SHP77 treated with DMSO at 0.1 percent for 48 hours (cell line): ENCODE results near the gene GRID1.
"Not testable (repeated sequence)": the region's sequence is repeated elsewhere in the genome, so short reads cannot be mapped to it uniquely, and the experiment has no call there.

ENCODE experiments used
- DNase-seq: peaks from one replicate; lab custom pipeline; 2025; lab: John Stamatoyannopoulos, UW

Gene GRID1

GRCh38 chr10:86391986-86392722 lies 25.6 kb upstream of the GRID1 start:
- DNase-seq = no peak

DNA sequence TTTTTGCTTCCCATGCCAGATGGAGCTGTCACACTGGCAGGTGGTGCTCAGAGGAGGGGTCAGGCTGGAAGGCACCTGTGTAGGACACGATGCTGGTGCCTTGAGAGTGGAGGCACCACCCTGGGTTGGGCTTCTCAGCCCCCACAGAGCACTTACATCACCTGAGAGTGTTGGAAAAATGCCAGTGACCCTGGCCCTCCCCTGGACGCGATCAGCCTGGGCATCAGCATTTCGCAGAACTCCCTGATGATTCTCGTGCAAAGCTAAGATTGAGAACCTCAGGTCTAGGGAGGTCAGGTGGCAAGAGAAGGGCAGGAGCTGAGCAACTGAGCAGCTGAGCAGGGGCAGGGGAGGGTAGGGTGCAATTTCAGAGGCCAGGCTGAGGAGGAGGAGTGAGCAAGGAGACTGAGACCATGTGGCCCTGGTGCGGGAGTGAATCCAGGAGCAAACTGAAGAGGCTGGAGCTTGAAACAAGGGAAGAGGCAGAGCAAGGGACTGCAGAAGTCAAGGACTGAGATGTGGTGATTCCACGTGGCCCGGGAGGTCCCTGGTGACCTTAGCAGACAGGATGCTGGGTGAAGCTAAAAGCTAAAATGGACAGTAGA lies 24.7 kb upstream of the GRID1 start:
- DNase-seq = no peak

GRCh38 chr10:86390337-86391120 lies 23.9 kb upstream of the GRID1 start:
- no peak for DNase-seq

DNA sequence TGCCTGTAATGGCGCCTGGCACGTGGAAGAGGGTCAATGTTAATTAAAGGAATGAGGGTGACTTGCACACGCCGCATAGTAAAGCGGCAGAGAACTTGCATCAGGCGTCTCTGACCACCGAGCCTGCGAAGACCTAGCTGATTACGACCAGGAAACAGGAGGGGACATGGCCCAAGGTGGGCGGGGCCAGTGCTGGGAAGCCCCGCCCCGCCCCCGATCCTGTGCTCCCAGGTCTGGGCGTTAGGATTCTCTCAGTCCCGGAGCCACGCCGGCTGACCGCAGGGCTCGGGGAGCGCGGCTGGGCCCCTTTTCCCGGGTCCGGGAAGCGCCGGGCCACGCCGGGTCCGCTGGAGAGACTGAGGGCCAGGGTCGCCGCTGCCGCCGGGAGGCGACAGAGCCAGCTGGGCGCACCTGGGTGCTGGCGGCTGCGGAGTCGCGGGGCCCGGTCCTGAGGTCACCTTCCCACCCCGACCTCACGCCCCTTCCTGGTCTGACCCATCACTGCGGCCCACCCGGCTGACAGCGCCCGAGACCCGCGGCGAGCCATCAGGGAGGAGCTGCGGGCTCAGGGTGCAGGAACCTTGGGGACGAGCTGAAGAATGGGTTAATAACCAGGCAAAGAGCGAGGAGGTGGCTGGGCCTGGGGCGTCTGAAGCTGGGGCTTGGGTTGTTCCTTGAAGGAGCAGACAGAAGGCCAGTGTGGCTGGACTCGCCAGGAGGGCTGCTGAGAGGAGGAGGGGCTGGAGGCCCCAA lies 23.0 kb upstream of the GRID1 start:
- no peak for DNase-seq

GRCh38 chr10:86389109-86389440 lies 22.5 kb upstream of the GRID1 start:
- DNase-seq = not testable (repeated sequence)

DNA sequence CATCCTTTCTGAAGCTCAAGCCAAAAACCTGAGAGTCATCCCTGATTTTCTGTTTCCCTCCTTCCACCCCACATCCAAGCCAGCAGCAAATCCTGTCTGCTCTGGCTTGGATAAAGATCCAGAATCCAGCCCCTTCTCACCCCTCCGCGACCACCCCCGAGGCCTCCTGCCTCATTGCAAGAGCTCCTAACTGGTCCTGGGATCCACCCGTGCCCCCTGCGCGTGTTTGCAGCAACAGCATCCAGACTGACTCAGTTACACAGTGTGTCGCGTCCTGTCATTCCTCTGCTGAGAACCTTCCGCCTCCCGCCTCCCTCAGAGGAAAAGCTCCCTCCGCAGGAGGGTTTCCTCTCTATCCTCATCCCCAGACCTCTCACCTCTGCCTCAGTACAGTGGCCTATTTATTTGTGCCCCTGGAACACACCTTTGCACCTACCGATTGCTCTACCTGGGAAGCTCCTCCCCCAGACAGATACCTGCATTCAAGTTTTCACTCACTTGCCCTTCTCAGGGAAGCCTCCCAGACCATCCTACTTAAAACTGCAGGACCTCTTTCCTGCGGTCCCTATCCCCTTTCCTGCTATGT lies 21.6 kb upstream of the GRID1 start:
- DNase-seq = no peak

- DNase-seq = no peak
These were observed 20.7 kb upstream of the GRID1 start for GRCh38 chr10:86387178-86387794.

- DNase-seq = no peak
These were observed 19.2 kb upstream of the GRID1 start for GRCh38 chr10:86385806-86386205.

DNA sequence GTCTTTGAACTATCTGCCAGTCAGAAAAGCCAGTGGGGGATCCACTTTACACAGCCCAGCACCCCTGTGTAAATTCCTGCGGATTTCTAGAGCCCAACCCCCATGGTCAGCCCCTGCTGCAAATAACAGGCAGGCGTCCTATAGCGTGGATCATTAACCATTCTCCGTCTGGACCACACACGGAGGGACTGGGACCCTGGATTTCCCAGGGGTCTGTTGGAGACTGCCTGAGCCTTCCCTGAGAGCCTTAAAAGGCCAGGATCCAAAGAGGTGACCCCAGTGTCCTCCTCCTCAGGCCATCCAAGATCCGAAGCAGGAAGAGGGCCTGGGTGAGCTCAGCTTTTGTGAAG lies 11.2 kb upstream of the GRID1 start:
- no peak for DNase-seq

DNA sequence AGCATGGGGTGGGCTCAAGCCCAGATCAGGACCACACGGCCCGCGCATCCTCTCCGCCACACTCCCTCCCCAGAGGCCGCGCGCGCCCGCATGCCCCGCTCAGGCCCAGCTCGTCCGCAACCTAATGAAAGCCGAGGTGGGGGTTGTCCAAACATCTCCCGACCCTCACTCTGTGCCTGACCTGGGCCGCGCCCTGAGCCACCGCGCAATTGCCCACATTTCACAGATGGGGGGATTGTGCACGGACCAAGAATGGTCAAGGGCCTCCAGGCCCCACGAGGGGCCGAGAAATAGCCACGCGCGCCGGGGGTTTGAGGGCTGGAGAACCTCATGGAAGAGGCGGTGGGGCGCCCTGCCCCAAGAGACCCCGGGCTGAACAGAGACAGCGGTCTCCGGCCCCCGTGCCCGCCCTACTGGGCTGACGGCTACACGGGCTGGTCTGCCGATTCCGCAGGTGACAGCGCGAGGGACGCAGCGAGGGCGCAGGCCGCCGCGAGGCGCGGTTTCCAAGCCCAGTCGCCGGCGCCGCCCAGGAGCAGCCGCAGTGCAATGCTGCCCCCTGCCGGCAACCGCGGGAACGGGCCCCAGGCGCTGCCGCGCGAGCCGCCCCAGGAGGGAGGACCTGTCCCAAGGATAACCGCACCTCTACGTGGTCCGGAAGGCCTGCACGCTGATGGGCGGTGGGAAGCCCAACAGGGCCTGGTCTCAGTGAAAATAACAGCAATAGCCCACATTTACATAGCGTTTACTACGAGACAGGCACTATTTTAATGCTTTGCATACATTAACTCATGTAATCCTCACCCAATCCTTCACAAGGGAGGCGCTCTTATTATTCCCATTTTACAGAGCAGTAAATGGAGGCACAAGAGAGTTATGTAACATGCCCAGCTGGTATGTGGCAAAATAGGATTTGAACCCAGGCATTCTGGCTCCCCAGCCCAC lies 10.5 kb upstream of the GRID1 start:
- peak; percentile 13 for DNase-seq

GRCh38 chr10:86376403-86376802 lies 9.8 kb upstream of the GRID1 start:
- DNase-seq = no peak

- no peak for DNase-seq
These were observed 8.6 kb upstream of the GRID1 start for GRCh38 chr10:86375204-86375603.

GRCh38 chr10:86374664-86375063 lies 8.1 kb upstream of the GRID1 start:
- no peak for DNase-seq

DNA sequence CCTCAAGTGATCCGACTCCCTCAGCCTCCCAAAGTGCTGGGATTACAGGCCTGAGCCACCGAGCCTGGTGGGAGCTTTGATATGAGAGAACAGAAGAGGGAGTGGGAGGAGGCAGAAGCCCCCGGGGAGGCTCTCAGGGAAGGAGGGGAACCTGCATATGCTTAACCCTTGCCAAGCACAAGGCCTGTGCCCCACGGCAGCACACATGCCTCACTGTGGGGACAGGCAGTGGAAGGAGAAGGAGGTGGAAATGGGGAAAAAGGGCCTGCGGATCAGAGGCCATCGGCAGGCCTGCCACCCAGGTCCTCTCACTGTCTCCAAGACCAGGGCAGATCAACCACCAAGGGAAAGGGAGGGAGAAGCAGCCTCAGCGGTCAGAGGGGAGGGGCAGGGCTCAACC lies 7.2 kb upstream of the GRID1 start:
- DNase-seq = no peak

- no peak for DNase-seq
These were observed 6.7 kb upstream of the GRID1 start for GRCh38 chr10:86373251-86373650.

DNA sequence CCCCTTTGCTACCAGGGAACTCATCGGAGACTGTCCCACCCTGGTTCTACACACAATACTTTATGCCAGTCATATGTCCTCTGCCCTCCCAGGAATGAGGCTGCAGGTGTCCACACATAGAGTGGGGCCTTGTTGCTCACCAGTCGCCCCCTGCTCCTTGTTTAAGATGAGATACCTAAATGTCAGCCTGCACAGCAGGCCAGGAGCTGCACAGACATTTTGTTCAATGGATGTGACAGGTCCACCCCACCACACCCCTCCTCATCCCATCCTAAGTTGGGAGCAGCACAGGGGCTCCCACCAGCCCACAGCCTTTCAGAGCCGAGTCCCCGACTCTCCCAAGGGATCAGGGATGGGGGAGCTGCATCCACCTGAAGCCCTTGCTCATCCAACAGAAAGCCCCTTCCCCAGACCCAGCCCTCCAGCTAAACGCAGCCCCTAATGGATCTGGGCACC lies 6.2 kb upstream of the GRID1 start:
- no peak for DNase-seq

DNA sequence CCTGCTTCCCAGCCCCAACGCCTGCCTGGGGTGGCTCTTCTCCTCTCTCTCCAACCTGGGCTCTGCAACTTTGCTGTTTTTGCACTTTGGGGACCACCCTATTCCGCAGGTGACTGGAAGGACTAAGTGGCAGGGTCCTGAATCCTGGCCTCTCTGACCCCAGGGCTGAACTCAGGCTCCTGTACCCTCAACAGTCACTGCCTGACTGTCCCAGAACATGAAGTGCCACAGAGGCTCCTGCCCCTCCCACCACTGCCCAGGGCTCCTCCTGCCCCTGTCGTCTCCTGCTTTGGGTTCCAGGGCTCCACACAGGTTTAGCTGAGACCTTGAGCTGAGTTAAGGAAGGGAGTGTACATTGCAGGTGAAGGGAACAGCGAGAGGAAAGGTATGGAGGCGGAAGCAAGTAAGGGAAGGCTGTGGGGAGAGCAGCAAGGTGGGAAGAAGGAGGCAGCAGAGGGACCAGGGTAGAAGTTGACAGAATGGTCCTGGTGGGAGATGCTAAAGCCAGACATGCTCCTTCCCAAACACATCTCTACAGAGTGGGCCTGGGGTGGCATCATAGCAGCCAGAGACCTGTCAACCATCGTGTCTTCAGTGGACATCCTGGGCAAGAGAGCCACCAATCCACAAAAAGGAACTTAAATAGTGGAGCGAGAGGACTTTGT lies 5.7 kb upstream of the GRID1 start:
- no peak for DNase-seq

DNA sequence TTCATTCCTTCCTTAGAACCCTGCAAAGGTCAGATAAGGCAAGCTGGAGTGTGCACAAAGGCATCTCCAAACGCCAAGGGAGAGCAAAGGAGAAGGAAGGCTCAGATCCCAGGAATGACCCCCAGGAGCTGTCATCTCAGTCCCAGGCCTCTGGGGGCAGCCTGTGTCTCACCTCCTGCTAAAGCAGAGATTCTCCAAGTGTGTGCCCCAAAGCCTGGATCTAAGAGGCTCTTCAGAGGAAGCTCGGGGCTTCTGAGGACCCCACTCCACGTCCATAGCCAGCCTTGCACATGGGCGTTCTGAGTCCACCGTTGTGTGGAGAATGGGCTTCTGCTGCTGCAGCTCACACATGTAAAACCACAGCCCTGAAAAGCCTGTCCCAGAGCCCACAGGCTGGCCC lies 5.1 kb upstream of the GRID1 start:
- DNase-seq = no peak

DNA sequence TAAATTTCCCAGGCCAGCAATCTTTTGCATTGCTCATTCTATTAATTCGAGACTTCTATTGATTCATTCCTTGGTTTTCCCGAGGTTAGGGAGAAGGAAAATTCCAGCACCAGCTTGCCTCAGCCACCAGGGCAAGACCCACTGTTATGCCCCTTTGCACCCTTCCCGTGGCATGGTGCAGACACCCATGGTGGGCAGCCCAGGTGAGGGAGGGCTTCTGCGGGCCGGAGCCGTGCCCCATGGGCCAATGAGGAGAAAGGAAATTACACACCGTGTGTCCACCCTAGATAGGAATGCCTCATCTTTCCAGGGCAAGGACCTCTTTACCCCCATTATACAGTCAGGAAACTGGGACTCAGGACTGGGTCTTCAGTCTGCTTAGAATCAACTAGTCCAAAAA lies 4.5 kb upstream of the GRID1 start:
- no peak for DNase-seq

DNA sequence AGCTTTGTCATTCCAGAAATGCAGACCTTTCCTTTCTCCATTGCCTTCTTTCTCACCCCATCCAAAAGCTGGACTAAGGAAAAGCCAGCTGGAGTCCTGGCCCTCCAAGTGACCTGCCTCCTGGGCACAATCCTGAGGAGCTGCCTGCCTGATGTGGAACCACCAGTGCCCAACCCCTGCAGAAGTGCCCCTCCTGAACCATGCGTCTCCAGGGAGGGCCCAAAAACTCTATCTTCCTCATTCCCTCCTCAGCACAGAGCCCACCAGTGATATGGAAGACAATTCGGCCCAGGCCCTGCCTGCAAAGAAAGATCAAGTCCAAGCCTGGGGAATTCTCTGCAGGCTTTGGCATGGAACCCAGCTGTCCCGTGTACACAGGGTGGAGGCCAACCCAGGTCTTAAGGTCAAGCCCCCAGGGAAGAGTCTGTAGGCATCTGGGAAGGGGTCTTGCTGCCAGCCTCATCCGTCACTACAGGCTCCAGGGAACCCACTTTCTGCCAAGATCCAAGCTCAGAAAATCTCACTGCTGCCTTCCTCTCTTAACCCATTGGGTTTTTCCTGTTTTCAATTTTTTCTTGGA lies 3.5 kb upstream of the GRID1 start:
- DNase-seq = no peak
